KMS-11 (cell line): ENCODE results near the gene FLCN.

ENCODE experiments used
- H2AFZ ChIP-seq: fragments of 200-600 bp; sonication (generic); 2 replicates; pipeline ENCODE4 v1.6.1; 2016; ENCODE audit warnings: antibody characterized with exemption, mixed run types, low read depth
- H3K27ac ChIP-seq: fragments of 200-600 bp; sonication (generic); 2 replicates; pipeline ENCODE4 v1.6.1; 2016; ENCODE audit warnings: mild to moderate bottlenecking, mixed run types
- H3K27me3 ChIP-seq: fragments of 200-600 bp; sonication (generic); 2 replicates; pipeline ENCODE4 v1.6.1; 2017; ENCODE audit warnings: mild to moderate bottlenecking, low read depth, mixed run types, moderate library complexity; ENCODE audit not compliant: insufficient read depth
- H3K36me3 ChIP-seq: fragments of 200-600 bp; sonication (generic); 2 replicates; pipeline ENCODE4 v1.6.1; 2017; ENCODE audit warnings: mild to moderate bottlenecking, mixed run types; ENCODE audit not compliant: insufficient read depth
- H3K4me1 ChIP-seq: fragments of 200-600 bp; sonication (generic); 2 replicates; pipeline ENCODE4 v1.6.1; 2016; ENCODE audit warnings: mild to moderate bottlenecking, low read depth, mixed run types; ENCODE audit not compliant: poor library complexity, severe bottlenecking
- H3K4me2 ChIP-seq: fragments of 200-600 bp; sonication (generic); 2 replicates; pipeline ENCODE4 v1.7.0; 2016; ENCODE audit warnings: mild to moderate bottlenecking, mixed run types
- H3K4me3 ChIP-seq: fragments of 200-600 bp; sonication (generic); IDR thresholded peaks from 2 replicates; pipeline ENCODE4 v1.6.1; 2017; ENCODE audit warnings: low read depth, low read length, mixed read lengths; ENCODE audit not compliant: insufficient read depth
- H3K79me2 ChIP-seq: fragments of 200-600 bp; sonication (generic); 2 replicates; pipeline ENCODE4 v1.6.1; 2016; ENCODE audit warnings: low read depth, mixed run types; ENCODE audit not compliant: insufficient read depth
- H3K9ac ChIP-seq: fragments of 200-600 bp; sonication (generic); 2 replicates; pipeline ENCODE4 v1.6.1; 2016; ENCODE audit warnings: mild to moderate bottlenecking, mixed run types
- H4K20me1 ChIP-seq: fragments of 200-600 bp; sonication (generic); 2 replicates; pipeline ENCODE4 v1.6.1; 2016; ENCODE audit warnings: mild to moderate bottlenecking, mixed run types; ENCODE audit not compliant: insufficient read depth
- CTCF ChIP-seq: fragments of 200-600 bp; sonication (generic); conservative IDR thresholded peaks from 2 replicates; pipeline ENCODE4 v1.6.1; 2017; ENCODE audit warnings: low read depth, mild to moderate bottlenecking, antibody characterized with exemption, low read length, moderate library complexity, mixed read lengths

The FLCN gene

GRCh38 chr17:17213775-17214174 lies 23.2 kb downstream of the FLCN start:
- no peak overlapping the region for H3K4me2 ChIP-seq
- H3K9ac ChIP-seq, result no peak overlapping the region

GRCh38 chr17:17207998-17208397 lies 29.0 kb downstream of the FLCN start:
- Histone ChIP-seq H3K4me3 (no peak overlapping the region), H3K9ac (no peak overlapping the region), H3K4me2 (no peak overlapping the region), H3K36me3 (no peaks in the 10 kb centered on the region), H2AFZ (no peak overlapping the region), H4K20me1 (no peaks in the 10 kb centered on the region), H3K79me2 (peaks cover 24% of the 10 kb centered on the region), H3K4me1 (peaks cover 5% of the 10 kb centered on the region), H3K27me3 (no peaks in the 10 kb centered on the region), H3K27ac (no peak overlapping the region)
- no peak for TF ChIP-seq CTCF

More at GRCh38 chr17:17213775-17214174, 23.2 kb downstream of the FLCN start:
- Histone ChIP-seq H4K20me1 (no peaks in the 10 kb centered on the region), H3K36me3 (no peaks in the 10 kb centered on the region), H3K79me2 (no peaks in the 10 kb centered on the region), H3K4me1 (no peaks in the 10 kb centered on the region), H2AFZ (no peak overlapping the region), H3K4me3 (no peak overlapping the region), H3K27ac (no peak overlapping the region), H3K27me3 (no peaks in the 10 kb centered on the region)
- no peak for TF ChIP-seq CTCF

- H3K79me2 ChIP-seq, result peaks cover 35% of the 10 kb centered on the region
- H3K36me3 ChIP-seq, result no peaks in the 10 kb centered on the region
- no peaks in the 10 kb centered on the region for H4K20me1 ChIP-seq
- H3K9ac ChIP-seq, result peak overlapping the region; percentile 94; the same call in 1 of the 2 replicates
- H3K4me1 ChIP-seq, result peaks cover 5% of the 10 kb centered on the region
- no peaks in the 10 kb centered on the region for H3K27me3 ChIP-seq
- TF ChIP-seq CTCF, result no peak
- H3K27ac ChIP-seq, result peak overlapping the region; percentile 73
- H3K4me2 ChIP-seq, result no peak overlapping the region
- H2AFZ ChIP-seq, result peak overlapping the region; percentile 81
- no peak overlapping the region for H3K4me3 ChIP-seq
Observed at GRCh38 chr17:17206913-17207335, 30.0 kb downstream of the FLCN start.

- H3K27ac ChIP-seq, result peak within 1 kb of the TSS; percentile 73
- no peak for TF ChIP-seq CTCF
Observed at GRCh38 chr17:17206124-17206912, 30.6 kb downstream of the FLCN start, which contains the start of gene PLD6. Gene PLD6, minus strand, starts transcription at chr17:17206333. Its CDS starts 47 bp downstream, at chr17:17206286.

More at GRCh38 chr17:17206124-17206912, 30.6 kb downstream of the FLCN start, which contains the start of gene PLD6:
- Histone ChIP-seq H3K27me3 (no peaks in the 10 kb centered on the region), H3K4me1 (peaks cover 5% of the 10 kb centered on the region), H2AFZ (peak within 1 kb of the TSS; percentile 81), H3K4me3 (no peak within 1 kb of the TSS), H3K79me2 (peaks cover 38% of the 10 kb centered on the region), H3K9ac (peak within 1 kb of the TSS; percentile 94), H3K36me3 (no peaks in the 10 kb centered on the region), H3K4me2 (peak within 1 kb of the TSS; percentile 100), H4K20me1 (no peaks in the 10 kb centered on the region)
